Fibroblast of mammary gland (primary cell): ENCODE results near the gene DLG1.
A peak's percentile ranks its signal among the peaks of the same experiment; 100 is the strongest.
"Not testable (repeated sequence)": the region's sequence is repeated elsewhere in the genome, so short reads cannot be mapped to it uniquely, and the experiment has no call there.

ENCODE experiments used
- DNase-seq: peaks from one replicate; pipeline ENCODE4 v3.0.0-alpha.2; 2010; ENCODE audit warnings: low read depth
- H3K4me3 ChIP-seq: 2 replicates; pipeline ENCODE4 v1.5.1; 2011; ENCODE audit warnings: low read depth, mild to moderate bottlenecking, low read length, moderate library complexity; ENCODE audit not compliant: control insufficient read depth
- CTCF ChIP-seq: conservative IDR thresholded peaks from 2 replicates; pipeline ENCODE4 v1.5.1; 2011; ENCODE audit warnings: low read depth, low read length, inconsistent platforms; ENCODE audit not compliant: control insufficient read depth, insufficient read depth

Gene DLG1

GRCh38 chr3:197283045-197283444 lies 15.4 kb downstream of the DLG1 start:
- no peak for TF ChIP-seq CTCF
- H3K4me3 ChIP-seq = no peak overlapping the region
- DNase-seq = no peak

GRCh38 chr3:197281849-197282248 lies 16.6 kb downstream of the DLG1 start:
- TF ChIP-seq CTCF = no peak
- H3K4me3 ChIP-seq = no peak overlapping the region
- DNase-seq = no peak

- DNase-seq = no peak
- TF ChIP-seq CTCF = no peak
- H3K4me3 ChIP-seq = no peak overlapping the region
Measured at GRCh38 chr3:197280156-197280555, 18.3 kb downstream of the DLG1 start.

GRCh38 chr3:197278933-197279332 lies 19.5 kb downstream of the DLG1 start:
- TF ChIP-seq CTCF = no peak
- no peak overlapping the region for H3K4me3 ChIP-seq
- DNase-seq = no peak

- peak; percentile 28 for TF ChIP-seq CTCF
- DNase-seq, H3K4me3 ChIP-seq: not testable (repeated sequence)
Measured at GRCh38 chr3:197276808-197277207, 21.6 kb downstream of the DLG1 start.

GRCh38 chr3:197270558-197271317 lies 27.7 kb downstream of the DLG1 start:
- no peak overlapping the region for H3K4me3 ChIP-seq
- TF ChIP-seq CTCF = no peak
- DNase-seq = peak; percentile 28
